Neural progenitor cell (in vitro differentiated cells): ENCODE results near the gene PYM1.

Experiments
- EZH2 ChIP-seq: fragments of 200-600 bp; sonication (generic); IDR thresholded peaks from 2 replicates; pipeline ENCODE4 v1.6.1; 2017; ENCODE audit warnings: antibody characterized with exemption, mild to moderate bottlenecking, moderate library complexity
- TF ChIP-seq, protein P1 (sequence below): fragments of 200-600 bp; sonication (generic); IDR thresholded peaks from 2 replicates; pipeline ENCODE4 v1.5.1; 2017; ENCODE audit warnings: antibody characterized with exemption, mild to moderate bottlenecking

GRCh38 chr12:55893723-55894122 is 34.0 kb downstream of the PYM1 start:
- TF ChIP-seq, protein P1, sequence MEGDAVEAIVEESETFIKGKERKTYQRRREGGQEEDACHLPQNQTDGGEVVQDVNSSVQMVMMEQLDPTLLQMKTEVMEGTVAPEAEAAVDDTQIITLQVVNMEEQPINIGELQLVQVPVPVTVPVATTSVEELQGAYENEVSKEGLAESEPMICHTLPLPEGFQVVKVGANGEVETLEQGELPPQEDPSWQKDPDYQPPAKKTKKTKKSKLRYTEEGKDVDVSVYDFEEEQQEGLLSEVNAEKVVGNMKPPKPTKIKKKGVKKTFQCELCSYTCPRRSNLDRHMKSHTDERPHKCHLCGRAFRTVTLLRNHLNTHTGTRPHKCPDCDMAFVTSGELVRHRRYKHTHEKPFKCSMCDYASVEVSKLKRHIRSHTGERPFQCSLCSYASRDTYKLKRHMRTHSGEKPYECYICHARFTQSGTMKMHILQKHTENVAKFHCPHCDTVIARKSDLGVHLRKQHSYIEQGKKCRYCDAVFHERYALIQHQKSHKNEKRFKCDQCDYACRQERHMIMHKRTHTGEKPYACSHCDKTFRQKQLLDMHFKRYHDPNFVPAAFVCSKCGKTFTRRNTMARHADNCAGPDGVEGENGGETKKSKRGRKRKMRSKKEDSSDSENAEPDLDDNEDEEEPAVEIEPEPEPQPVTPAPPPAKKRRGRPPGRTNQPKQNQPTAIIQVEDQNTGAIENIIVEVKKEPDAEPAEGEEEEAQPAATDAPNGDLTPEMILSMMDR: no peak
- no peak for TF ChIP-seq EZH2
